Epithelial cell of esophagus (primary cell): ENCODE measurements around the gene KCNMA1.

Experiments
- DNase-seq: peaks from one replicate; pipeline ENCODE4 v3.0.0; 2010; ENCODE audit warnings: low read depth
- H3K4me3 ChIP-seq: 2 replicates; pipeline ENCODE4 v1.5.1; 2011; ENCODE audit warnings: mild to moderate bottlenecking, low read length, control low read depth
- CTCF ChIP-seq: IDR thresholded peaks from 2 replicates; pipeline ENCODE4 v1.5.1; 2011; ENCODE audit warnings: low read depth, mild to moderate bottlenecking, low read length, control low read depth, inconsistent platforms; ENCODE audit not compliant: insufficient read depth; ENCODE audit errors: missing control alignments

KCNMA1 gene

GRCh38 chr10:77562742-77563141 lies 74.9 kb downstream of the KCNMA1 start:
- no peak for DNase-seq
- no peak for TF ChIP-seq CTCF
- H3K4me3 ChIP-seq: no peak overlapping the region

- no peak for DNase-seq
- TF ChIP-seq CTCF: no peak
- H3K4me3 ChIP-seq: no peak overlapping the region
These were observed 75.6 kb downstream of the KCNMA1 start for GRCh38 chr10:77561991-77562390.

GRCh38 chr10:77560471-77560870 lies 77.1 kb downstream of the KCNMA1 start:
- TF ChIP-seq CTCF: no peak
- no peak overlapping the region for H3K4me3 ChIP-seq
- no peak for DNase-seq

DNA sequence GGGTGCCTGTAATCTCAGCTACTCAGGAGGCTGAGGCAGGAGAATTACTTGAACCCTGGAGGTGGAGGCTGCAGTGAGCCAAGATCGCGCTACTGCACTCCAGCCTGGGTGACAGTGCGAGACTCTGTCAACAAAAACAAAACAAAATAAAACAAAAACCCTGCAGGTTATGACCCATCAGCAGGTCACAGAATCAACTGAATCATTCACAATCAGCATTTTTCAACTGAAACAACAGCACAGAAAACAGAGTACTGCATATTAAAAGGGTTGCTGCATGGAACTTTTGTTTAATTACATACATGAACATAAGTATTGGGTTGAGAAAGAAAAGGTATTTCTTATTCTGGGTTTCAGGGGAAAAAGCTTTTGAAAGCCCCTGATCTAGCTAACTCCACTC lies 77.6 kb downstream of the KCNMA1 start:
- TF ChIP-seq CTCF: no peak
- H3K4me3 ChIP-seq: no peak overlapping the region
- DNase-seq: no peak

DNA sequence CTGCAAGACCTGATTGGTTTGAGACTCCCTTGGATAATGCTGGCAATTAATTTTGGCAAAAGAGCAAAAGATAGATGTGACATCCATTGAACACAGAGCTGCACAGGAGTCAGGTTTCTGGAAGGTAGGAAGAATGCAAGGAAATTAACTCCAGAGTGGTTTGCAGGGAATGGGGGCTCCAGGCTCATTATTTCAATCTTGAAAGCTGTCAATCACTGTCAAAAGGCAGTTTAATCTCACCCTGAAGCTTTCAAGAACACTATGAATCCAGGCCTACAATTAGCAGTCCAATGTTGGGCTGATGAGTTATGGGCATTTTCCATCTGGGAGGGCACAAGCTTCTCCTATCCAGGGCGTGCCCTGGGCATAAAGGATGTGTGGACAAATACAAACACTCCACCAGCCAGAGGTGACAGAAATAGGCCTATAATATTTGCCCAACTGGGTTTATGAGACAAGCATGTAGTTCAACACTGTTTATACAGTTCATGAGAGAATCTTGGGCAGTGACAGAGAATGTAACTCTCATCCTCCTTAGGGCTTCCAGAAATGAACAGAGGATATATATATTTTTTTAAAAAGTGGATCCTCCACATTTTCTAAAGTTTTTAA lies 80.5 kb downstream of the KCNMA1 start:
- no peak for TF ChIP-seq CTCF
- DNase-seq: no peak
- no peak overlapping the region for H3K4me3 ChIP-seq

DNA sequence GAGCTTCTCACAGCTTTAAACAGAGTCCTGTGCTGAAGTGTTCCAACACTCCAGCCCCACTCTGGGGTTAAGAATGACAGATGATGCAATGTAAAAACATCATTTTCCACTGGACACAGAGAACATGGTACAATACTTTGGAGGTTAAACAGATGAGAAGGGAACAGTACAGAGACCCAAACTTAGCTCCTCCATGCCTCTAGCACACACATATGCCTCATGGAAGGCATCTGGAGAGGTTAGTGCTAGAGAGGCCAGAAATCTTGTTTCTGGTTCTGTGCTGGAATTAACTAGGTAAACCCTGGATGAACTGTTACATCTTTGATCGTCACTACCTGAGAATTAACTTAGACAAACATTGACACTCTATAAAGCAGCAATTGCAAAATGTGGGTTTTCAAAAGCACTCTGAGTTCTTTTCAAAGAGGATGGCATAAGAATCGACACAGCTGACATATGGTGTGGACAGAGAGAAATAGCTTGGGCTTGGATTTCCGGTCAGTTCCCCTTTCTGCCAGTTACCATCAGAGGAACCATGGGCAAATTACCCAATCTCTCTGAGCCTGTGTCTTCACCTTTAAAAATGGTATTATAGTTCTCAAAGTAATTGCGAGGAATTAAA lies 81.9 kb downstream of the KCNMA1 start:
- no peak overlapping the region for H3K4me3 ChIP-seq
- no peak for TF ChIP-seq CTCF
- no peak for DNase-seq

GRCh38 chr10:77554996-77555397 lies 82.6 kb downstream of the KCNMA1 start:
- no peak overlapping the region for H3K4me3 ChIP-seq
- TF ChIP-seq CTCF: no peak
- no peak for DNase-seq
